ES-I3 (cell line): Measurements from ENCODE around the gene NSL1.
"Not testable (repeated sequence)": the region's sequence is repeated elsewhere in the genome, so short reads cannot be mapped to it uniquely, and the experiment has no call there.

ENCODE experiments used
- H3K36me3 ChIP-seq: 2 replicates; pipeline ENCODE4 v1.6.1; 2013; ENCODE audit warnings: mild to moderate bottlenecking, low read length, control low read depth, moderate library complexity; ENCODE audit not compliant: insufficient read depth
- H3K4me1 ChIP-seq: 2 replicates; pipeline ENCODE4 v1.6.1; 2013; ENCODE audit warnings: mild to moderate bottlenecking, control low read depth, low read length; ENCODE audit not compliant: insufficient read depth
- H3K9ac ChIP-seq: 2 replicates; pipeline ENCODE4 v1.6.1; 2013; ENCODE audit warnings: low read depth, mild to moderate bottlenecking, low read length, moderate library complexity
- H3K9me3 ChIP-seq: 2 replicates; pipeline ENCODE4 v1.6.1; 2013; ENCODE audit warnings: mild to moderate bottlenecking, low read length, moderate library complexity; ENCODE audit not compliant: control insufficient read depth, insufficient read depth

Gene NSL1

GRCh38 chr1:212791676-212792395, at the start of gene NSL1, which contains the start of gene TATDN3:
Gene NSL1 (minus strand): TSS chr1:212791777. CDS start chr1:212791763, 14 bp downstream.
Gene TATDN3 (plus strand): TSS chr1:212791894. CDS start chr1:212791922, 28 bp downstream.
- peak within 1 kb of the TSS; percentile 75 for H3K9ac ChIP-seq
- H3K4me1 ChIP-seq = no peaks in the 10 kb centered on the region
- no peaks in the 10 kb centered on the region for H3K9me3 ChIP-seq
- peaks cover 3% of the 10 kb centered on the region; the same call in 1 of the 2 replicates for H3K36me3 ChIP-seq

DNA sequence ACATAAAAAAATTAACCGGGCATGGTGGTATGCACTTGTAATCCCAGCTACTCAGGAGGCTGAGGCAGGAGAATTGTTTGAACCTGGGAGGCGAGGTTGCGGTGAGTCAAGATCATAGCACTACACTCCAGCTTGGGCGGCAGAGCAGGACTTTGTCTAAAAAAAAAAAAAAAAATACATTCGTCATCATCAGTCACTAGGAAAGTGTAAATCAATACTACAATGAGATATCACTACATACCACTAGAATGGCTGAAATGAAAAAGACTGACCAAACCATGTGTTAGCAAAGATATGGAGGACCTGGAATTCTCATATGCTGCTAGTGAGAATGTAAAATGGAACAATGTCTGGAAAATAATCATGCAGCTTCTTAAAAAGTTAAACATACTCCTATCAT, 46.6 kb upstream of the NSL1 start:
- Histone ChIP-seq H3K36me3 (no peaks in the 10 kb centered on the region), H3K9me3 (0 out of 2 replicates have a peak, but pooled peaks cover under 1% of the 10 kb centered on the region), H3K9ac (no peak overlapping the region), H3K4me1 (no peaks in the 10 kb centered on the region)

- H3K4me1 ChIP-seq, H3K9me3 ChIP-seq, H3K36me3 ChIP-seq, H3K9ac ChIP-seq: not testable (repeated sequence)
Measured at GRCh38 chr1:212833211-212834207, 41.9 kb upstream of the NSL1 start.

DNA sequence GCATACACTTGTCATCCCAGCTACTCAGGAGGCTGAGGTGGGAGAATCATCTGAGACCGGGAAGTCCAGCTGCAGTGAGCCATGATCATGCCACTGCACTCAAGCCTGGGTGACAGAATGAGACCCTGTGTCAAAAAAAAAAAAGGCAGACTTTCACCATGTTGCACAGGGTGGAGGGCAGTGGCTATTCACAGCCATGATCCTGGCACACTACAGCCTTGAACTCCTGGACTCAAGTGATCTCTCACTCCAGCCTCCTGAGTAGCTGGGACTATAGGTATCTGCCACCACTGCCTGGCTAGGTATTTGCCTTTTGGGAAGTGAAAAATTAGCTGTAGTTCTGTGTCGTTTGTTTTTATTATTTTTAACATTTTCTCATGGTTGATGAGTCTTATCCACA, 36.8 kb upstream of the NSL1 start:
- Histone ChIP-seq H3K9me3 (peaks cover 17% of the 10 kb centered on the region), H3K9ac (no peak overlapping the region), H3K36me3 (no peaks in the 10 kb centered on the region), H3K4me1 (no peaks in the 10 kb centered on the region)

- H3K9me3 ChIP-seq = peaks cover 17% of the 10 kb centered on the region
- no peaks in the 10 kb centered on the region for H3K4me1 ChIP-seq
- H3K36me3 ChIP-seq = no peaks in the 10 kb centered on the region
- H3K9ac ChIP-seq = no peak overlapping the region
Measured at GRCh38 chr1:212827831-212828278, 36.3 kb upstream of the NSL1 start.

GRCh38 chr1:212827171-212827776, 35.7 kb upstream of the NSL1 start:
- no peaks in the 10 kb centered on the region for H3K36me3 ChIP-seq
- peaks cover 17% of the 10 kb centered on the region for H3K9me3 ChIP-seq
- H3K9ac ChIP-seq = no peak overlapping the region
- no peaks in the 10 kb centered on the region for H3K4me1 ChIP-seq

DNA sequence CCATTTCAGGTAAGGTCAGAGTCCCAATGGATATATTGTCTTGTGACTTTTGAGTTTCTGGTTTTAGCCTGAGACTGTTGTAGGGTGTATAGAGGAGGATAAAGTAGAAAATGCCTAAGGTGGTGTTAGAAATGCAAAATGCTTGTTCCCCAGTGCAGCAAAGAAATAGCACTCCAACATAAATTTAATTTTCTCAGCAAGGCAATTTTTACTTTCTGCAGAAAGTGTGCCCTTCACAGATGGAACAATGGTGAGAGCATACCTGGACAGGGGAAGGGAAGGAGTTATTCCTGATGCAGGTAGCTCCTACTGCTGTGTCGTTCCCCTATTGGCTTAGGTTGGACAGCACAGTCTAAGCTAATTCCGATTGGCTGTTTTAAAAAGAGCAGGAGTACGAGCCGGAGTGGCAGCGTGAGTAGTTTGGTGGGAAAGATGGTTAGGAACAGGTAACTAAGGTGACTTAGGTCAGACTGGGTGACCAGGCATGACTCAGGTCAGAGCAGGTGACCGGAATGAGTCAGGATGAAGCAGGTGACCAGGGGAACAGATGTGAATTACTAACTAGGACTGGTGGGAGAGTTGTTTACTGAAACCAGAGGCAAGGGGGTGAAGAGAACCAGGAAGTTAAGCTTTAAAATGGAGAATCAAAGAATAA, 34.3 kb upstream of the NSL1 start:
- Histone ChIP-seq H3K9me3 (peaks cover 17% of the 10 kb centered on the region), H3K4me1 (no peaks in the 10 kb centered on the region), H3K36me3 (no peaks in the 10 kb centered on the region), H3K9ac (no peak overlapping the region)

- Histone ChIP-seq H3K36me3 (no peaks in the 10 kb centered on the region), H3K4me1 (peaks cover 4% of the 10 kb centered on the region; the same call in 1 of the 2 replicates), H3K9me3 (peaks cover 17% of the 10 kb centered on the region), H3K9ac (no peak overlapping the region)
Measured at GRCh38 chr1:212824201-212824600, 32.6 kb upstream of the NSL1 start.

DNA sequence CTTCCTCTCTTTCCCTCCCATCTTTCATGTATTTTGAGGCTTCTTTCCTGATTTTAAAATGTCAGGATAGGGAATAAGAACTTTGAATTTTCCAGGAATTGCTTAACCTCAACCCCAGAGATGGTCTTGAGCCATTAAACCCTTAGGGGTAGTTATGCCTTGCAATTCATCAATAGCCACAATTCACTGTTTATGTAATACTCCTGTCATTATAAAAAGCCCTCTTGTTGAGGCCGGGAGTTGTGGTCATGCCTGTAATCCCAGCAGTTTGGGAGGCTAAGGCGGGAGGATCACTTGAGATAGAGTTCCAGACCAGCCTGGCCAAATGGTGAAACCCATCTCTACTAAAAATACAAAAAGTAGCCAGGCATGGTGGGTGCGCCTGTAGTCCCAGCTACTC, 31.4 kb upstream of the NSL1 start:
- Histone ChIP-seq H3K4me1 (peaks cover 4% of the 10 kb centered on the region; the same call in 1 of the 2 replicates), H3K9me3 (peaks cover 17% of the 10 kb centered on the region), H3K9ac (no peak overlapping the region), H3K36me3 (no peaks in the 10 kb centered on the region)

DNA sequence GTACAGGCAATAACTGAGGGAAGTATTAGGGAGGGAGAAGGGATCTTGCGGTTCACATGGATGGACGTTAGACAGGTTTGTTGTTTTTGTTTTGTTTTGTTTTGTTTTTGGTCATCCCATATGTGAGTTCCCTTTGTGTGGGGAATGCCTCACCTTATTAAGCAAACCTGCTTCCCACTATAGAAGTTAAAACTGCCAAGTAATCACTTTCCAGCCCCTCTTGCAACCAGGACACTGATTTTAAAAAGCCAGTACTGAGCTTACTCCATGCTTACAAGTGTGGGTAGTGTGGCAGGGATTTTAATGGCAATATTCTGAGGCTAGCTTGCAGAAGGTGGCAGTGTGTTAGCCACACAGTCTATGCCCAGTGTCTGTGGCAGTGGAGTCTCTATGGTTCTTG, 29.4 kb upstream of the NSL1 start:
- H3K9ac ChIP-seq = no peak overlapping the region
- H3K9me3 ChIP-seq = peaks cover 10% of the 10 kb centered on the region
- H3K4me1 ChIP-seq = peaks cover 4% of the 10 kb centered on the region; the same call in 1 of the 2 replicates
- no peaks in the 10 kb centered on the region for H3K36me3 ChIP-seq

GRCh38 chr1:212819726-212820125, 28.1 kb upstream of the NSL1 start:
- no peak overlapping the region for H3K9ac ChIP-seq

DNA sequence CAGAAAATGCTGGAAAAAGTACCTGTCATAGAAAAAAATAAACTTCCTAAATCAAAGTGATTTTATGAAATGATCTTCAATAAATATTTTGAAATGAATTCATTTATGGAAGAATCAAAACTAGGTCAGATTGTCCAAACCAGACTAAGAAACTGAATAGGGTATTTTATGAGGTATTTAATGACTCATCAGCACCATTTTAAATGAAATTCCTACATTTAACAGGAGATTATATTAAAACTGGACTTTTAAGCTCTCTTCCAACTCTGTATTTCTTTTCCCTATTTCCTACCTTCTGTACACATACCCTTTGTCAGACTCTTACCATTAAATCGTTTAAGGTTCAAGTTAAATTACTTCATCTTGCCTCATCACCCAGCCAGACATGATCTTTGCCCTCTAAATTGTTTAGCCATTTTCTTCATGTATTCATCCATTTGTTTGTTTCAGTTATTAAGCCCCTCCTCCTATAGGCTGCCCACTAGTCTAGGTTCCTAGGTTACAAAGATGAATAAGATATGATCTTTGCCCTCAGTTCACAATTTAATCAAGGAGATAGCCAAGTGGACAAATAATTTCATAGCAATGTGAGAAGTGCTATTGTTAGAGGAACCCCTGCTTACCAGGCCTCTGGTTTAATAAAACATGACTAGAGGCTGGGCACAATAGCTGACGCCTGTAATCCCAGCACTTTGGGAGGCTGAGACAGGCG, 25.1 kb upstream of the NSL1 start:
- Histone ChIP-seq H3K36me3 (no peaks in the 10 kb centered on the region), H3K9ac (no peak overlapping the region), H3K9me3 (no peaks in the 10 kb centered on the region), H3K4me1 (peaks cover 4% of the 10 kb centered on the region; the same call in 1 of the 2 replicates)

More at GRCh38 chr1:212819726-212820125, 28.1 kb upstream of the NSL1 start:
- Histone ChIP-seq H3K9me3 (no peaks in the 10 kb centered on the region), H3K4me1 (peaks cover 4% of the 10 kb centered on the region; the same call in 1 of the 2 replicates), H3K36me3 (no peaks in the 10 kb centered on the region)
